ENCODE data around the gene BOLA1.

- TF ChIP-seq GATA2 (IDR thresholded peaks at IDR 0.05; ENCODE audit: low read depth, low read length): no peak
- no peak for TF ChIP-seq GATA3 (IDR thresholded peaks at IDR 0.05; ENCODE audit: low read depth, low read length)
These were observed 43.5 kb downstream of the BOLA1 start for GRCh38 chr1:149942885-149943284.

Data from SH-SY5Y (cell line).